ENCODE results near the gene RAPGEF5.

GRCh38 chr7:22325671-22326070, 31.3 kb downstream of the RAPGEF5 start:
- TF ChIP-seq CTCF (IDR thresholded peaks at IDR 0.05), result no peak
- no peak for TF ChIP-seq POLR2A (IDR thresholded peaks at IDR 0.05)
- TF ChIP-seq EP300 (IDR thresholded peaks at IDR 0.05), result no peak
- no peak for TF ChIP-seq POLR2AphosphoS5 (IDR thresholded peaks at IDR 0.05)

All from stomach (tissue), 4 donors.